Measurements from ENCODE around the gene DSTYK. TPM values are rescaled to one million over a fixed set of nuclear protein-coding genes. Genes with fewer than 3 reads are reported as not detected.

The DSTYK gene
- total RNA-seq, 1 donor from 2014 or later = 10.7 TPM

DNA sequence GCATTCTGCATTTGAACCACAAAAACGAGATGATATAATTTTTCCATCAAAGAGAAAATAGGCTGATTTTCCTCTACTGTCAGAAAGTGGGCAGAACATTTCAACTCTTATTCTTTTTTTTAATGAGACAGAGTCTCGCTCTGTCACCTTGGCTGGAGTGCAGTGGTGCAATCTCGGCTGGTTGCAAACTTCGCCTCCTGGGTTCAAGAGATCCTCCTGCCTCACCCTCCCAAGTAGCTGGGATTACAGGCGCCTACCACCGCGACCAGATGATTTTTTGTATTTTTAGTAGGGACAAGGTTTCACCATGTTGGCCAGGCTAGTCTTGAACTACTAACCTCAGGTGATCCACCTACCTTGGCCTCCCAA, 11.6 kb downstream of the DSTYK start:
- intact Hi-C loops (cut with DNase I) = no loop called here
- TF ChIP-seq, protein P1, sequence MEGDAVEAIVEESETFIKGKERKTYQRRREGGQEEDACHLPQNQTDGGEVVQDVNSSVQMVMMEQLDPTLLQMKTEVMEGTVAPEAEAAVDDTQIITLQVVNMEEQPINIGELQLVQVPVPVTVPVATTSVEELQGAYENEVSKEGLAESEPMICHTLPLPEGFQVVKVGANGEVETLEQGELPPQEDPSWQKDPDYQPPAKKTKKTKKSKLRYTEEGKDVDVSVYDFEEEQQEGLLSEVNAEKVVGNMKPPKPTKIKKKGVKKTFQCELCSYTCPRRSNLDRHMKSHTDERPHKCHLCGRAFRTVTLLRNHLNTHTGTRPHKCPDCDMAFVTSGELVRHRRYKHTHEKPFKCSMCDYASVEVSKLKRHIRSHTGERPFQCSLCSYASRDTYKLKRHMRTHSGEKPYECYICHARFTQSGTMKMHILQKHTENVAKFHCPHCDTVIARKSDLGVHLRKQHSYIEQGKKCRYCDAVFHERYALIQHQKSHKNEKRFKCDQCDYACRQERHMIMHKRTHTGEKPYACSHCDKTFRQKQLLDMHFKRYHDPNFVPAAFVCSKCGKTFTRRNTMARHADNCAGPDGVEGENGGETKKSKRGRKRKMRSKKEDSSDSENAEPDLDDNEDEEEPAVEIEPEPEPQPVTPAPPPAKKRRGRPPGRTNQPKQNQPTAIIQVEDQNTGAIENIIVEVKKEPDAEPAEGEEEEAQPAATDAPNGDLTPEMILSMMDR (IDR thresholded peaks at IDR 0.05) = no peak
- DNase-seq (no peak), ATAC-seq (no peak)
- H3K27me3 ChIP-seq (ENCODE audit: low read depth) = no peaks in the 10 kb centered on the region
- H3K4me3 ChIP-seq = no peak overlapping the region
- H3K36me3 ChIP-seq = no peaks in the 10 kb centered on the region
- H3K9me3 ChIP-seq = no peaks in the 10 kb centered on the region
- H3K4me1 ChIP-seq = peaks cover 5% of the 10 kb centered on the region
- no peak overlapping the region for H3K27ac ChIP-seq

DNA sequence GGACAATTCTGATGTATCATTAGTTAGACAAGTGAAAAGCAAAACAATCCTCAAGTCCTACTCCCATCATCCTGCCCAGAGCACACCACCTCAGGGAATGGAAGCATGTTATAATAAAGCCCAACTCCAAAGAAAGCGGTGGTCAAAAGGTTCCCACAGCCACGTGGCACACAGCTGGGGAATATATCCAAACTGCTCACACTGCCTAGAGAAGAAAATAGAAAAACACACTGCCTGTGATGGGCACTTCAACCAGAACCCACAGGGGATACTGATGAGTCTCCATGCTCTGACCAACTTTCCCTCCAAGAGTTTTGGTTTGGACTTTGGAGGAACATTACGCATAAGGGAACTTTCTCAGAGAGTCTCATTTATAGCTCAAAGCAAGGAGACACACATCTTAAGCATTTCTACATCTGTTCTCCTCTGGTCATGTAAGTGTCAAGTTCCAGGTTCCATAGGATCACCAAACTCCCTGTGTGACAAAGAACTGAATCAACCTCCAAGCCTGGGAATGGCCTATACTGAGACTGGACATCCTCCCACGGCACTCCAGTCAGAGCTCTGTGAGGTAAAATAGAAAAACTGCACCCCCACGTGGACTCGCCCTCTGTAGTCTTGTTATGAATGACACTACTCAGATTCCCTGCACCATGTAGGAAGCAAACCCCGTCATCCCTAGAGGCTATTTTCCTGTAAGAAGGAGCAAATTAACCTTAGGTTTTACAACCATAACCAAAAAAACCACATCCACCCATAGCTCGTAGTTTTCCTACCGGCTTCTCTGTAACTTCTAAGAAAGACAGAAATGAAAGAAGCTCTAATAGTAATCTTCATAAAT, 12.2 kb downstream of the DSTYK start:
- Histone ChIP-seq H3K27ac (no peak overlapping the region), H3K9me3 (no peaks in the 10 kb centered on the region), H3K36me3 (no peaks in the 10 kb centered on the region), H3K4me3 (no peak overlapping the region), H3K4me1 (peaks cover under 1% of the 10 kb centered on the region), H3K27me3 (ENCODE audit: low read depth) (no peaks in the 10 kb centered on the region)
- TF ChIP-seq, protein P1 (IDR thresholded peaks at IDR 0.05) = no peak
- ATAC-seq = no peak
- intact Hi-C loops (cut with DNase I) = no loop called here
- DNase-seq = no peak

GRCh38 chr1:205192287-205192686, 19.2 kb downstream of the DSTYK start:
- no peak overlapping the region for H3K27ac ChIP-seq
- TF ChIP-seq, protein P1 (IDR thresholded peaks at IDR 0.05) = no peak
- H3K9me3 ChIP-seq = no peaks in the 10 kb centered on the region
- peaks cover 26% of the 10 kb centered on the region for H3K4me1 ChIP-seq
- DNase-seq (no peak), ATAC-seq (no peak)
- intact Hi-C loops (cut with DNase I) = no loop called here
- no peaks in the 10 kb centered on the region for H3K27me3 ChIP-seq (ENCODE audit: low read depth)
- no peak overlapping the region for H3K4me3 ChIP-seq
- H3K36me3 ChIP-seq = peaks cover 4% of the 10 kb centered on the region

DNA sequence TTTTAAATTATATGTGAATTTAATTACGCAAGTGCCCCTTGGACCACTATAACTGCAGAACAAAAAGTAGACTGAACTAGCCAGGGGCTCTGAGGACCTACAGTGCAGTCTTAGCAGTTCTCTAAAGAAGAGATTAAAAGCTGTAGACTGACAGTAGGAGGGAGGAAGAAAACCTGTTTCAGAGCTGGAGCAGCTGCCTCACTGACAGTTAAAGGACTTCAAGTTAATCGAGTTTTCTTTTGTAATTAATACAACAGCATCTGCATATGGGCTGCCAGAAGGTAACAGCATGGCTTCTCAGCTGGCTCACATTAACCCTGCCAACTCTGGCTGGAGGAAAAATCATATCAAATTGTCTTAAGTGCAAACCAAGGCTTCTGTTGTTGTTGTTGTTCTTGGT, 19.9 kb downstream of the DSTYK start:
- ATAC-seq = no peak
- Histone ChIP-seq H3K36me3 (peaks cover 5% of the 10 kb centered on the region), H3K27ac (no peak overlapping the region), H3K27me3 (ENCODE audit: low read depth) (no peaks in the 10 kb centered on the region), H3K9me3 (no peaks in the 10 kb centered on the region), H3K4me1 (peaks cover 32% of the 10 kb centered on the region), H3K4me3 (no peak overlapping the region)
- DNase-seq = no peak
- intact Hi-C loops (cut with DNase I) = no loop called here
- TF ChIP-seq, protein P1 (IDR thresholded peaks at IDR 0.05) = no peak

DNA sequence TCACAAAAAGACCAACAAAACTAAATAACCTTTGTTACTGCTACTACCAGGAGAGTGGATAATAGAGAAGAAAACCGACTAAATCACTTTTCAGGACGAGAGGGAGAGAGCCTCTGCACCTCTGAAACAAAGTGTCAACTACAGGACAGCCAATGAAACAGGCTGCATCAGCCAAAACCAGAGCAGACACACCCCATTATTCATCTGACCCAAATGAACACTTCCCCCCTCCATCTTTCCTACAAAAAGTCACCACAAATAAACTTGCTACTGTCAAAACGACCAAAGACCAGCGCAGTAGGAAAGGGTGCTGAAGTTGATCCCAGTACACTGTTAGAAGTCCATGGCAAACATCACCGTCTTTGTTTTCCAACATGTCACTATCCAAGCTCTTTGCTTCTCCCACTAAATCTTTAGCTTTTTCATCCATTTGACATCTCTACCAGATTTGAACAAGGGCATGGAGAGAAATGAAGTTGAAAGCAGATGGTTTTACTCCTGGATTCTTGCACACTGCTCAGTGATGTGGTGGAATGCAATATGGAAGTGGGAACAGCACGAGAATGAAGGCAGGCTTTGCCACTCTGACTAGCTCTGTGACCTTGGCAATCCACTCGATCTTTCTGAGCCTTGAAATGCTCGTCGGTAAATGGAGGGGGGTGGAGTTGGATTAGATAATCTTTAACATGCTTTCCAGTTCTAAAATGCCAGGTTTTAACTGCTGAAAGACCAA, 20.5 kb downstream of the DSTYK start:
- Histone ChIP-seq H3K4me1 (peaks cover 37% of the 10 kb centered on the region), H3K27ac (no peak overlapping the region), H3K9me3 (no peaks in the 10 kb centered on the region), H3K27me3 (ENCODE audit: low read depth) (no peaks in the 10 kb centered on the region), H3K36me3 (peaks cover 5% of the 10 kb centered on the region), H3K4me3 (no peak overlapping the region)
- peak; percentile 57 to 59 for ATAC-seq
- intact Hi-C loops (cut with DNase I) = no loop called here
- no peak for DNase-seq
- TF ChIP-seq, protein P1 (IDR thresholded peaks at IDR 0.05) = no peak

Measured in lower lobe of right lung (tissue), 2 donors.